Glomerular endothelial cell (primary cell): ENCODE measurements around the gene SSU72. TPM values are rescaled to one million over a fixed set of nuclear protein-coding genes. Genes with fewer than 3 reads are reported as not detected.
"Not testable (repeated sequence)": the region's sequence is repeated elsewhere in the genome, so short reads cannot be mapped to it uniquely, and the experiment has no call there.

Source experiments
- DNase-seq: peaks from one replicate; pipeline ENCODE4 v3.0.0-alpha.2; 2011; ENCODE audit warnings: low read depth, low spot score; ENCODE audit errors: extremely low read depth
- total RNA-seq: library from RNA; depleted of rRNA; stranded (reverse); fragments of >200 nt; gene quantifications from 2 replicates; pipeline ENCODE4 v1.2.3, GENCODE V29; 2015

Gene SSU72
- total RNA-seq, 1 donor from 2014 or later, result 136 TPM

- DNase-seq, result no peak
Measured at GRCh38 chr1:1596493-1597274, 22.0 kb upstream of the SSU72 start.

GRCh38 chr1:1595341-1595740 is 20.7 kb upstream of the SSU72 start:
- not testable (repeated sequence) for DNase-seq

- no peak for DNase-seq
Measured at GRCh38 chr1:1594602-1595260, 20.1 kb upstream of the SSU72 start.

- DNase-seq, result no peak
Measured at GRCh38 chr1:1593834-1594601, 19.4 kb upstream of the SSU72 start.

GRCh38 chr1:1591452-1591851 is 16.8 kb upstream of the SSU72 start:
- no peak for DNase-seq

- no peak for DNase-seq
Measured at GRCh38 chr1:1583347-1584010, 8.8 kb upstream of the SSU72 start.

- no peak for DNase-seq
Measured at GRCh38 chr1:1582585-1583346, 8.1 kb upstream of the SSU72 start.

GRCh38 chr1:1578371-1578940 is 3.8 kb upstream of the SSU72 start:
- DNase-seq, result no peak

GRCh38 chr1:1577367-1578011 is 2.8 kb upstream of the SSU72 start:
- no peak for DNase-seq

GRCh38 chr1:1573843-1574720 is 581 bp downstream of the SSU72 start:
- no peak for DNase-seq

GRCh38 chr1:1569341-1569740 is 5.3 kb downstream of the SSU72 start:
- DNase-seq, result no peak

GRCh38 chr1:1567891-1568291 is 6.8 kb downstream of the SSU72 start:
- DNase-seq, result no peak

GRCh38 chr1:1567152-1567875 is 7.3 kb downstream of the SSU72 start:
- DNase-seq, result no peak

GRCh38 chr1:1565340-1565739 is 9.3 kb downstream of the SSU72 start:
- no peak for DNase-seq

- DNase-seq, result no peak
Measured at GRCh38 chr1:1564268-1564667, 10.4 kb downstream of the SSU72 start.

GRCh38 chr1:1563688-1564087 is 11.0 kb downstream of the SSU72 start:
- DNase-seq, result no peak

- DNase-seq, result no peak
Measured at GRCh38 chr1:1562556-1563195, 12.0 kb downstream of the SSU72 start.
